ENCODE data around the gene GDNF.

The GDNF gene

DNA sequence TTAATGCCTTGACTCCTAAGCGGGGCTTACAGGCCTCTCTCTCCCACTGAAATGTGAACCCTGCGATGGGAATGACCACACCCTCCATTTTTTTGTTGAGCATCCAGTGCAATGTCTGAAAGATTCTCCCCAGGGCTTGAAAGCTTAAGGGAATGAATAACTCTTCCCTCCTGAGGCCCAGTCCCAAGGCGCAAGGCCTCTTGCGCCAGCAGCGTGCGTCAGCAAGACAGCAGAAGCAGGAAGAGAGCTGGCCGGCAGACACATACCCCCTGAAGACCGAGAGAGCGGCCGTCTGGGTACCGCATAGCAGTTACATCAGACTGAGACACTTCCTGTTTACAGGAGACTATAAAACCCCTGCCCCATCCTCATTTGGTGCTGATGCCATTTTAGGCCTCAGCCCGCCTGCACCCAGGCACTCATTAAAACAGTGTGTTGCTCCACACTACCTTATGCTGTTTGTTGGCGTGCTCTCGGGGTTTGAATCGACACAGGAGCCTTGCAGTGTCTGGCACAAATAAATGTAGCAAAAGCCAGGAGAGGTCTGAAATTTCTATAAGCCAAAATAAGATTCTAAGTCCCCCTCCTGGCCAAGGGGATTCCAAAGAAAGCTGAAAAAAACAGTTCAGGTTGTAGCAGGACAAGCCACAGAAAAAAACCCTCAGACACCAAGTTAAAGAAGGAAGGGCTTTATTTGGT, 62.3 kb downstream of the GDNF start:
- DNase-seq = no peak

- DNase-seq = no peak
Observed at GRCh38 chr5:37776826-37777225, 63.0 kb downstream of the GDNF start.

- no peak for DNase-seq
Observed at GRCh38 chr5:37774912-37775483, 64.8 kb downstream of the GDNF start.

DNA sequence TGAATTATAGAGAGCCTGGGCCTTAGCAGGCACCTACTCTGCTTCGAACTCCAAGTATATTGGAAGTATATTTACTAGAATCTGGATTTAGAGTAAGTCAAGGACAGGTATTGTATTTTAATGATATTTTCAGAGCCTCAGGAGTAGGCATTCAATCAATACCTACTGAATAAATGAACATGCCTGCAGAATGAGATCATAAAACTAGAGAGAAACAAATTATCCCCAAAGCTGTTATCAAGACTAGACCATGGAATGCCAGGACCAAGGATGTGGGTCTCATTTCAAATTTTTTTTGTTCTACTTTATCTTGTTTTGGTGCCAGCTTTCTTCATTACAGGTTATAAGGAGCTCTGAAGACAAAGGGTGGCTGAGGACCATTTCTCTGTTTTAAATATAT, 66.0 kb downstream of the GDNF start:
- DNase-seq = no peak

DNA sequence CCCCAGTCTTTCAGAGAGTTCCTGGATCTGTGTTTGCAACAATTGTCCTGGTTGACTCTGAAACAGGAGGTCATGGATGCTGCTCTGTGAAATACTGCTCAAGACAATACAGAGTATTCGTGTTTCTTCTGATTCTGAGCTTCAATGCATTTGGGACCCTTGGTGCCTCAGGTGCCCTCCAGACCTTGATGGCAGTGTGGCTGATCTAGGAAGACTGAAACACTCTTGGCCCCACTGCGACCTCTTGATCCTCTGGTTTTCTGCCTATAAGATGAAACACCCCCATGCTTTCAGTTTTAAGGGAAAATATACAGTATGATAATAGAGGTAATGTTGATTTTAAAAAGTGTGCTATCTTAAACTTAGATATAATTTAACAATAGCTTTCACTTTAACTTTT, 67.6 kb downstream of the GDNF start:
- no peak for DNase-seq

- DNase-seq = no peak
Observed at GRCh38 chr5:37771731-37772130, 68.1 kb downstream of the GDNF start.

DNA sequence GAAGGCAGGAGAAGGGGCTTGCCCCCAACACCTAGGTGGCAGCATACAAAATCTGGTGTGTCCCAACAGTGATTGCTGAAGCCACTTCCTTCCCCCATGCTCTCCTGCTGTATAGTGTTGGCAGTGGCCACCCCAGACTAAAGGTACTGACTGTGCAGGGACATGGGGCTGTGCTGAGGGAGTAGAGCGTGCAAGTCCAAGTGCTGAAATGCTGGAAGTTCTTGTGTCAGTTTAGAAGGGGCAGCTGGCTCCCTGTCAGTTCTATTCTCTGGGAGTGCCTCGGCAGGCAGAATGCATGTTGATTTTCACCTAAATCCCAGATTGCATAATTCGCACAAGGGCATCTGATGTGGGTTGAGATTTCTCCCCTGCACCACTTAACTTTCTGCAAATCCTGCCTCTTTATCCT, 68.6 kb downstream of the GDNF start:
- no peak for DNase-seq

GRCh38 chr5:37770786-37771185, 69.1 kb downstream of the GDNF start:
- DNase-seq = no peak

GRCh38 chr5:37769840-37770239, 70.0 kb downstream of the GDNF start:
- no peak for DNase-seq

DNA sequence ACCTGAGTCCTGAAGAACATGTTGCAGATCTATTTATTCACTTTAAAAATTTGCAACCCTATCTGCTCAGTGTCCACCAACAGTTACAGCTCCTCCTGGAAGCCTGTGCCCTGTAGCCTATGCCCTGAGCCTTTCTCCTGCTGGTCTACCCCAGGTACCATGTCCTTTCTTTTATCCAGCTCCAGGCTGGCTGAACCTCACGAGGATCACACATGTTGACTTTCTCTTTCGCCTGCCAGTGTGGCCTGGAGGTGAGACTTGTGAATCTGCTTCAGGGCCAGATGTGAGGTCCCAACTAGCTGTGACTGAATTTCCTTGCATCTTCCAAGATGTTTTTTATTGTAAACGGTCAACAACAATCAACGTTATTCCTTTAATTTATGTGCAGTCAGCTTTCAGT, 70.7 kb downstream of the GDNF start:
- no peak for DNase-seq

DNA sequence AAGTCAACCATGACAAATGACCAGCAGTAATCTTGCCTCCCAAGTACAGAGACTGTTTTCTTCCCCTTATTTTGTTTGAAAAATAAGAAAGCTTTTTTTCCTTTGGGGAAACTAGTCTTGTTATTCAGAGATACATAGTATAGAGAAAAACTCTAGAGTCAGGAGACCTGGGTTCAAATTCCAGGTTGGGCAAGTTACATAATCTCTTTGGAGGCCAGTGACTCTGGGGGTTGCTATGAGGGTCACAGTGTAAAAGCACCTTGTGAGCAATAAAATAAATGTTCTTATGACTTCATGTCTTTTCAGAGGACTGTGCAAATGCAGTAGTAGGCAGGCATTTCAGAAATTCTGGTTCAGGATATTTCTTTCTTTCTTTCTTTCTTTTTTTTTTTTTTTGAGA, 71.5 kb downstream of the GDNF start:
- DNase-seq = no peak

DNA sequence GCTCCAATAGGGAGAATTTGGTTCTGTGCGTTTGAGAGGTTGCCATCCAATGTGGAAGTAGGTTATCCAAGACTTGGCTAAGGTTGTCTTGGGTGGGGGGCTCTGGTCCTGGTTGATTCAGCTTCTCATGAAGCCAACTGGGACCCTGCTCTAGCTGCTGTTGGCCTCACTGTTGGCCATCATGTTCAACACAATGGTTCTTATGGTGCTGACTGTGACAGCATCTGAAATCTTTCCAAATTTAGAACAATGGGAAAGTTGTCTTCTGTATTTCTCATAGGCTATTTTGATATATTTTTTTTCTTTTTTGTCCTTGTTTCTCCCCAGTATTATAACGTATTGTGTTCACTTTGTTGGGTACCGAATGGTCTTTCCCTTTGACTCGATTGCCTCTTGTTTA, 71.9 kb downstream of the GDNF start:
- no peak for DNase-seq

DNA sequence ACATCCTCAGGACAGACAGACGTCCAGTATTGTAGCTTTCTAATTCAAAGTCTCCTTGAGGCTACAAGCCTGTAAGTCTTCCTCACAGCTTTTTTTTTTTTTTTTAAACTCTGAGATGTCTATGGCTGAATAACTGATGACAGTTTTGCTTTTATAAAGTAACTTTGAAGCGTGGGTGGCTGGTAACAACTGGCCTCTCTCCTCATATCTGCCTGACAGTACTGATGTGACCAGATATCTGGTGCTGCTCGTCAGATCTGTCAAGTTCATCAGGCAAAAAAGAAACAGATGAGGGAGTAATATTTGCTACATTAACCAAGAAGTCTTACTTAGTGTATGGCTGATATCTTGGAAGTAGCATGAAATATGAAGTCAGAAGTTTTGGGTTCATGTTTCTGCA, 72.6 kb downstream of the GDNF start:
- DNase-seq = no peak

All from activated CD4-positive, alpha-beta T cell treated with anti-CD3 and anti-CD28 coated beads, Interleukin-2, amount 50 U/mL, for 1 hour (primary cell).